Spleen (tissue), 7 donors: ENCODE results near the gene RBFOX1.

Source experiments
- POLR2AphosphoS5 ChIP-seq, 3 donors: sonication (generic); formaldehyde crosslinking; IDR thresholded peaks; one replicate each; pipeline ENCODE4 v1.5.1; 2017; ENCODE audit warnings: antibody characterized with exemption in 3 of 3
- TF ChIP-seq, protein P1 (sequence below), 11 experiments: fragments of 200-600 bp in 7 of 11; fragments of 450-650 bp in 4 of 11; sonication (generic) in 4 of 11; IDR thresholded peaks in 8 of 11; conservative IDR thresholded peaks in 3 of 11; 1 replicate in 7 of 11; 2 replicates in 4 of 11; pipeline versions ENCODE4 v1.4.0 to v1.8.0; 2016 to 2021; ENCODE audit warnings: antibody characterized with exemption in 11 of 11, inconsistent platforms in 4 of 11, mild to moderate bottlenecking in 1 of 11
- donor health status: DM: no; HTN: no; CAD: no; lungs with moderate emphysema.
- donor health status: DM: no; HTN: no; CAD: no.
- donor health status: DM: no; HTN: no; CAD: no.

- no peak for TF ChIP-seq POLR2AphosphoS5 (IDR thresholded peaks at IDR 0.05)
- TF ChIP-seq, protein P1, sequence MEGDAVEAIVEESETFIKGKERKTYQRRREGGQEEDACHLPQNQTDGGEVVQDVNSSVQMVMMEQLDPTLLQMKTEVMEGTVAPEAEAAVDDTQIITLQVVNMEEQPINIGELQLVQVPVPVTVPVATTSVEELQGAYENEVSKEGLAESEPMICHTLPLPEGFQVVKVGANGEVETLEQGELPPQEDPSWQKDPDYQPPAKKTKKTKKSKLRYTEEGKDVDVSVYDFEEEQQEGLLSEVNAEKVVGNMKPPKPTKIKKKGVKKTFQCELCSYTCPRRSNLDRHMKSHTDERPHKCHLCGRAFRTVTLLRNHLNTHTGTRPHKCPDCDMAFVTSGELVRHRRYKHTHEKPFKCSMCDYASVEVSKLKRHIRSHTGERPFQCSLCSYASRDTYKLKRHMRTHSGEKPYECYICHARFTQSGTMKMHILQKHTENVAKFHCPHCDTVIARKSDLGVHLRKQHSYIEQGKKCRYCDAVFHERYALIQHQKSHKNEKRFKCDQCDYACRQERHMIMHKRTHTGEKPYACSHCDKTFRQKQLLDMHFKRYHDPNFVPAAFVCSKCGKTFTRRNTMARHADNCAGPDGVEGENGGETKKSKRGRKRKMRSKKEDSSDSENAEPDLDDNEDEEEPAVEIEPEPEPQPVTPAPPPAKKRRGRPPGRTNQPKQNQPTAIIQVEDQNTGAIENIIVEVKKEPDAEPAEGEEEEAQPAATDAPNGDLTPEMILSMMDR (IDR thresholded peaks at IDR 0.05 in 8 of 11, conservative IDR thresholded peaks at IDR 0.05 in 3 of 11), result no peak
These were observed 412.1 kb downstream of the RBFOX1 start for GRCh38 chr16:7744546-7745264.
